Measurements from ENCODE around the gene GREM1.

The GREM1 gene

GRCh38 chr15:32790352-32790999 is 72.7 kb downstream of the GREM1 start:
- peak; percentile 75 for DNase-seq

- DNase-seq = no peak
Measured at GRCh38 chr15:32792436-32792835, 74.6 kb downstream of the GREM1 start.
